ENCODE data around the gene EFHC2.

- TF ChIP-seq CTCF (conservative IDR thresholded peaks at IDR 0.05 in 1 of 2, IDR thresholded peaks at IDR 0.05 in 1 of 2; ENCODE audit: low read depth in 1 of 2, low read length in 2 of 2) (no peak), EZH2 (IDR thresholded peaks at IDR 0.05; ENCODE audit: low read length, missing control alignments) (no peak)
Measured at GRCh38 chrX:44173219-44173618, 170.3 kb downstream of the EFHC2 start.
